Neural progenitor cell (in vitro differentiated cells): ENCODE results near the gene RYR3.

Experiments used
- EZH2 ChIP-seq: fragments of 200-600 bp; sonication (generic); IDR thresholded peaks from 2 replicates; pipeline ENCODE4 v1.6.1; 2017; ENCODE audit warnings: antibody characterized with exemption, mild to moderate bottlenecking, moderate library complexity
- TF ChIP-seq, protein P1 (sequence below): fragments of 200-600 bp; sonication (generic); IDR thresholded peaks from 2 replicates; pipeline ENCODE4 v1.5.1; 2017; ENCODE audit warnings: antibody characterized with exemption, mild to moderate bottlenecking

DNA sequence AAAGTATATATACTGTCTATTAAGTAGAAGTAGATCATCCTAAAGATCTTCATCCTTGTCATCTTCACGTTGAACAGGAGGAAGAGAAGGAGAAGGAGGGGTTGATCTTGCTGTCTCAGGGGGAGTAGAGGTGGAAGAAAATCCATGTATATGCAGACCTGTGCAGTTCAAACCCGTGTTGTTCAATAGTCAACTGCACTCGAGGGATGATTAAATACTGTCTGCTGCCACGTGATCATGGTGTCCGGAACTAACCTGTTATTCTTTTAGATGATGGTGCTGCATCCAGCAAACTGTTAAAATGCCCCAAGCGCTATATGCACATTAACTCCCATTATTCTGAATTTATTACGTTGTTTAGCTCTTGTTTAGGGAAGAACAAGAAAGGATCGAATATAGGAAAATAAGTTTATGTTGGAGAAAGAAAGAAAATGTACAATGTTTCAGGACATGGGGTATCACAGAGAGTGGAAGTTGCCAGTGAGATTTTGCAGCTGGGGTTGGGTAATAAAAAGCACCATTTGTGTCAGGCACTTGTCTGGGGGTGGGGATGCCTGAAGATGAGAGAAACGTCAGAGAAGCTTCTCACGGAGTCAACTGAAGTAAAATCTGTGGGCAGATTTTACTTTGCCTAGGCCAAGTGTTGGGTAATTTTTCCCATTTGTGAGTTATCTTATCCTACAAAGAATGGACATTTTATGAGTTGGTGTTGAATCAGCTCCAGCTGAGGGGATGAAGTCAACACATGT lies 229.2 kb downstream of the RYR3 start:
- TF ChIP-seq, protein P1, sequence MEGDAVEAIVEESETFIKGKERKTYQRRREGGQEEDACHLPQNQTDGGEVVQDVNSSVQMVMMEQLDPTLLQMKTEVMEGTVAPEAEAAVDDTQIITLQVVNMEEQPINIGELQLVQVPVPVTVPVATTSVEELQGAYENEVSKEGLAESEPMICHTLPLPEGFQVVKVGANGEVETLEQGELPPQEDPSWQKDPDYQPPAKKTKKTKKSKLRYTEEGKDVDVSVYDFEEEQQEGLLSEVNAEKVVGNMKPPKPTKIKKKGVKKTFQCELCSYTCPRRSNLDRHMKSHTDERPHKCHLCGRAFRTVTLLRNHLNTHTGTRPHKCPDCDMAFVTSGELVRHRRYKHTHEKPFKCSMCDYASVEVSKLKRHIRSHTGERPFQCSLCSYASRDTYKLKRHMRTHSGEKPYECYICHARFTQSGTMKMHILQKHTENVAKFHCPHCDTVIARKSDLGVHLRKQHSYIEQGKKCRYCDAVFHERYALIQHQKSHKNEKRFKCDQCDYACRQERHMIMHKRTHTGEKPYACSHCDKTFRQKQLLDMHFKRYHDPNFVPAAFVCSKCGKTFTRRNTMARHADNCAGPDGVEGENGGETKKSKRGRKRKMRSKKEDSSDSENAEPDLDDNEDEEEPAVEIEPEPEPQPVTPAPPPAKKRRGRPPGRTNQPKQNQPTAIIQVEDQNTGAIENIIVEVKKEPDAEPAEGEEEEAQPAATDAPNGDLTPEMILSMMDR = no peak
- TF ChIP-seq EZH2 = no peak
